HepG2 (cell line): ENCODE data around the gene DDR1. TPM values are rescaled to one million over a fixed set of nuclear protein-coding genes. Genes with fewer than 3 reads are reported as not detected.

Experiments
- EEA1 ChIP-seq: sonication (generic); formaldehyde crosslinking; IDR thresholded peaks from 2 replicates; pipeline ENCODE4 v1.5.1; 2020; ENCODE audit warnings: mild to moderate bottlenecking, missing genetic modification reagents, borderline replicate concordance
- ISL2 ChIP-seq: sonication (generic); formaldehyde crosslinking; IDR thresholded peaks from 2 replicates; pipeline ENCODE4 v1.5.0; 2020; ENCODE audit warnings: missing genetic modification reagents
- MXI1 ChIP-seq: IDR thresholded peaks from 3 replicates; pipeline ENCODE4 v1.6.1; 2012; ENCODE audit warnings: low read depth, low read length, inconsistent platforms, borderline replicate concordance
- MZF1 ChIP-seq: sonication (generic); formaldehyde crosslinking; IDR thresholded peaks from 2 replicates; pipeline ENCODE4 v1.8.1; 2023; ENCODE audit warnings: mild to moderate bottlenecking, missing genetic modification reagents, borderline replicate concordance
- SOX13 ChIP-seq, 3 experiments: fragments of 450-650 bp in 1 of 3; sonication (generic) in 1 of 3; formaldehyde crosslinking in 1 of 3; IDR thresholded peaks in 2 of 3; conservative IDR thresholded peaks in 1 of 3; 2 replicates each; pipeline versions ENCODE4 v1.5.0 to v1.6.1; 2016 to 2020; ENCODE audit warnings: antibody characterized with exemption in 1 of 3, mild to moderate bottlenecking in 1 of 3, missing compliant biosample characterization in 1 of 3, missing genetic modification reagents in 1 of 3, moderate library complexity in 1 of 3
- ZC3H13 ChIP-seq: sonication (generic); formaldehyde crosslinking; IDR thresholded peaks from 2 replicates; pipeline ENCODE4 v1.8.1; 2023; ENCODE audit warnings: mild to moderate bottlenecking, missing genetic modification reagents, moderate library complexity
- ZNF205 ChIP-seq: IDR thresholded peaks from 2 replicates; pipeline ENCODE4 v1.6.1; 2018; ENCODE audit warnings: missing biosample characterization, missing genetic modification reagents
- ZNF331 ChIP-seq: sonication (generic); formaldehyde crosslinking; IDR thresholded peaks from 2 replicates; pipeline ENCODE4 v1.4.0; 2020; ENCODE audit warnings: missing genetic modification reagents
- ZNF563 ChIP-seq: sonication (generic); formaldehyde crosslinking; IDR thresholded peaks from 2 replicates; pipeline ENCODE4 v1.8.0; 2022; ENCODE audit warnings: mild to moderate bottlenecking, moderate library complexity, missing genetic modification reagents
- ZNF687 ChIP-seq: sonication (generic); formaldehyde crosslinking; IDR thresholded peaks from 2 replicates; pipeline ENCODE4 v1.5.1; 2020; ENCODE audit warnings: mild to moderate bottlenecking, missing genetic modification reagents, moderate library complexity
- ZNF724P ChIP-seq: sonication (generic); formaldehyde crosslinking; IDR thresholded peaks from 2 replicates; pipeline ENCODE4 v1.8.0; 2022; ENCODE audit warnings: missing genetic modification reagents, borderline replicate concordance
- ZNF761 ChIP-seq: sonication (generic); formaldehyde crosslinking; conservative IDR thresholded peaks from 2 replicates; pipeline ENCODE4 v1.4.0; 2020; ENCODE audit warnings: mild to moderate bottlenecking, missing genetic modification reagents
- polyA plus RNA-seq, 8 experiments: library from polyadenylated mRNA; depleted of rRNA in 3 of 8; stranded (reverse) in 7 of 8; unstranded in 1 of 8; fragments of >200 nt; fragmentation: Illumina TruSeq in 4 of 8; extraction: Trizol in 4 of 8; gene quantifications; 2 replicates each; pipeline versions ENCODE4 v1.2.1 to v1.2.3, GENCODE V29; 2011 to 2016; ENCODE audit warnings: low read depth in 4 of 8, missing spikeins in 1 of 8, mixed read lengths in 1 of 8; ENCODE audit not compliant: insufficient read depth in 1 of 8
- total RNA-seq, 5 experiments: library from RNA; depleted of rRNA; stranded (reverse); fragments of >200 nt; fragmentation: Illumina TruSeq; extraction: Trizol; gene quantifications; 2 replicates each; pipeline ENCODE4 v1.2.3, GENCODE V29; 2016; ENCODE audit warnings: low read depth in 1 of 5

The DDR1 gene
- total and polyA plus RNA-seq, 2 of the 13 experiments (the other 11 are each of a cell fraction or from before 2014, with no cell fraction given), result 16.7 to 20.2 TPM

GRCh38 chr6:30882204-30882758 is 2.0 kb upstream of the DDR1 start (continued):
- TF ChIP-seq ISL2 (CRISPR knock-in tag), result no peak
- TF ChIP-seq EEA1, result peak; percentile 65; the same call in 1 of the 2 replicates
- no peak for TF ChIP-seq ZC3H13 (CRISPR knock-in tag)
- TF ChIP-seq MXI1, result no peak
- peak; percentile 33 for TF ChIP-seq ZNF687
- 0 out of 2 replicates have a peak, but pooled peaks have one; percentile 71 for TF ChIP-seq ZNF724P (CRISPR knock-in tag)
- no peak for TF ChIP-seq ZNF761 (CRISPR knock-in tag)
- no peak for TF ChIP-seq ZNF331 (CRISPR knock-in tag)
- no peak for TF ChIP-seq SOX13 (IDR thresholded peaks at IDR 0.05)
- TF ChIP-seq SOX13 (CRISPR knock-in tag; conservative IDR thresholded peaks at IDR 0.05 in 1 of 2, IDR thresholded peaks at IDR 0.05 in 1 of 2), result no peak
- TF ChIP-seq ZNF205, result no peak
- TF ChIP-seq MZF1 (CRISPR knock-in tag), result no peak
- 0 out of 2 replicates have a peak, but pooled peaks have one; percentile 5 for TF ChIP-seq ZNF563 (CRISPR knock-in tag)
- TF ChIP-seq, all 625 proteins: peak for 22
